Kidney capillary endothelial cell (primary cell): Measurements from ENCODE around the gene THSD4.

Experiments
- DNase-seq: peaks from one replicate; pipeline ENCODE4 v3.0.0-alpha.2; 2018; ENCODE audit warnings: low spot score

THSD4 gene

GRCh38 chr15:71329497-71330260 is 214.4 kb downstream of the THSD4 start:
- DNase-seq = peak; percentile 2

GRCh38 chr15:71330638-71331162 is 215.4 kb downstream of the THSD4 start:
- no peak for DNase-seq

- DNase-seq = no peak
These were observed 215.9 kb downstream of the THSD4 start for GRCh38 chr15:71331173-71331572.

DNA sequence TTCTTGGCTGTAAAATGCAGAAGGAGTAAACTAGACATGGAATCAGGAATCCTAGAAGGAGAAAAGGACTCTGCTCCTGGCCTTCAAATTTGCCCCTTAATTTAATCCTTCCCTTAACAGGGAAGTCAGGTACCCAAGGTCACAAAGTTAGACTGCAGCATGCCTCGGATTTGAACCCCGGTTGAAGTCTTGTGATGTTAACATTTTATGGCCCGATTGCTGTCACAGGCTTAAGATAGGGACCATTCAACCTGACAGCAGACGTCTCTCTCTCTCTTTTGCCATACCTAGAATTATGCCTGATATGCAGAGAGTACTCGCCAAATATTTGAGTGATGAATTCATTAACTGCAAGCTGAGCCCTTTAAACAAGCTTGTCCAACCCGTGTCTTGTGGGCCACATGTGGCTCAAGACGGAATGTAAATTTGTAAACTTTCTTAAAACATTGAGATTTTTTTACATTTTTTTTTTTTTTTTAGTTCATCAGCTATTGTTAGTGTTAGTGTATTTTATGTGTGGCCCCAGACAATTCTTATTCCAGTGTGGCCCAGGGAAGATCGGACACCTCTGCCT is 217.2 kb downstream of the THSD4 start:
- DNase-seq = no peak

- no peak for DNase-seq
These were observed 217.9 kb downstream of the THSD4 start for GRCh38 chr15:71333136-71333700.

DNA sequence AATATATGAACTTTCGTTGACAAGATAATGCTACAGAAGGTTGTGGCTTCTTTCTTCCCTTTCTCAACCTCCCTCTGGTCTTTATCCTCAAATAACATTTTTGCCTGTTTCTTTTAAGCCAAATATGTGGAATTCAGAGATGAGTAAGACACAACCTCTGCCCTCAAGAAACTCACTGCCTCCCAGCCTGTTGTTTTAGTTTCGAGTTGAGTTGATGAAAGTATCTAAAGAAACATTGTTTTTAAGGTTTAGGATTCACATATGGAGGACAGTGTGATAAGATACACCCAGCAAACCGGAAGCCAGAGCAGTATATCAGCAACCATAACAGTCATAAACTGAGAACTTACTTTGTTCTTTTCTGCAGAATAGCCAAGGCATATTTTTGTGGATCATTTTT is 218.6 kb downstream of the THSD4 start:
- no peak for DNase-seq

GRCh38 chr15:71334434-71334833 is 219.2 kb downstream of the THSD4 start:
- DNase-seq = no peak

DNA sequence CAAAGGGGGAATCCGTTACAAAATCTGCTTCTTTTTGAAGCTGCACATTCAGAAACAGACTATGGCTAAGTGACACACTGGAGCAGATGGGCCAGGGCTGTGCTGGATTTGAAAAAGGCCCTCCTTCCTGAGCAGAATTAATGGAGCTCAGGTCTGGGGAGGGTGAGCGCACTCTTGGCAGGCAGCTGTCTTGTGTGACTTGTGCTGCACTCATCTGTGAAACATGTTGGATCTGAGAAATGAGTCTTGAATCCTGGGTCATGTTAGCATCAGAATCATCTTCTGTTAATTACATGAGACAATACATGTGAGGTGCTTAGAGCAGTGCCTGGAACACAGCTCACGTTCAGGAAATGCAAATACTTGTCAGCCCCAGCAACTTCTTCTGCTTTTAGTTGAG is 219.6 kb downstream of the THSD4 start:
- no peak for DNase-seq

DNA sequence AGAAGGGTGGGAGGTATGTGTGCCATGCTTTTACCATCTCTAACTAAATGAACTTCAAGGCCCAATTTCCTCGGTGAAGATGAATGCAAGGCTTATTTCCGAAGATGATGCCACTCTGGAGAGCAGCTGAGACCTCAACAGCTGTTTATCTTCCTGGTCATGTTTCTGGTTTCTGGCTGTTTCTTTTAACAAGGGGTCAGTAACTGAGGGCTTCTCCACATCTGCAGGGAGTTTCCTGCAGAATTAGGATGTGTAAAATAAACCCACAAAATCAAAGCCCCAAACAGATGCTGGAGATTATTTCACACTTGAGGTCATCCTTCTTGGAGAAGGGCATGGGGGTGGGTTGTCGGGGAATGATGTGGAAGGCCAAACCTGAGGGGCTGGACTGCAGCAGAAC is 220.3 kb downstream of the THSD4 start:
- DNase-seq = no peak

DNA sequence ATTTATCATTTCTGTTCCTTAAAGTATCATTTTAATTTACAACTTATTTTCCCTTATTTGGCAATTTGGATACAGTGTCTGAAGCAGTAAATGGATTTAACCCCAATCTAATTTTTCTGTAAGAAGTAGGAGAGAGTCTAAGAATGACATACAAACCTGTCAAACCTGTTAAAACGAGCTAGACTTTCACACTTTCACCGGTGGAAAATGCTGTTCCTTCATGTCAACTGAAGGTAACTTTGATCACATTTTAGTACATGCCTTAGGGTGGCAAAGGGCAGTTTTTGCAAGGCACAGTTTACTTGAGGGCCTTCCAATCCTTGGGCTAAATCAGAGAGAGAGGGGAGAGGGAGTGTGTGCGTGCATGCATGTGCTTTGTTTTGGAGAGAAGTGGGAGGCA is 221.4 kb downstream of the THSD4 start:
- no peak for DNase-seq

DNA sequence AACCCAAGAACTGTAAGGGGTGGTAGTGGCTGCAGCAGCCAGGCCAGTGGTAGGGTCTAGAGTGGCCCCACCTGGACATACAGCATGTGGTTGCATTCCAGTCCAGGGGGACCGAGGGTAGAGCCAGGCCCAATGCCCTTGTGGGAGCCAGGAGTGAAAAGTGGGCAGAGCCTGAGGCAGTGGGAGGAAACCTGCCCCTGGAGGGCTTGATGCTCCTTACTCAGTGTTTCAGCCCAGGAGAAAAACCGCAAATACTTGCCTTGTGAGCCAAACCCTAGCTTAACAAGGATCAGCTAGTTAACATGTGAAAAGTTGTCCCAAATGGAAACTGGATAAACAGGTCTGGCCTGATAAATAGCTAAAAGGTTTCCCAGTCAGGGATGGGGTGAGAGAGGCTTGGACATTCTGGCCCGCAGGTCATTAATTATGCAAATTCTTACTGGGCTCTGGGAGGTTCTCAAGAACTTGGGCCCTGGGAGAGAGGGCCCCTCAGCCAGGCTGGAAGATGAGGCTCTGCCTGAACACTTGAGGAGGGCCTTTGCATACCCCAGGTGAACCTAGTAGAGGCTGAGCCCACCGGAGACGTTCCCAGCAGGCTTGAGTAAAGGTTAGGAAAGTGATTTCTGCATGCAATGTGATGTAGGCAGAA is 222.1 kb downstream of the THSD4 start:
- no peak for DNase-seq

GRCh38 chr15:71338265-71338664 is 223.0 kb downstream of the THSD4 start:
- no peak for DNase-seq

- no peak for DNase-seq
These were observed 223.7 kb downstream of the THSD4 start for GRCh38 chr15:71338827-71339542.

- DNase-seq = no peak
These were observed 226.7 kb downstream of the THSD4 start for GRCh38 chr15:71341811-71342550.

DNA sequence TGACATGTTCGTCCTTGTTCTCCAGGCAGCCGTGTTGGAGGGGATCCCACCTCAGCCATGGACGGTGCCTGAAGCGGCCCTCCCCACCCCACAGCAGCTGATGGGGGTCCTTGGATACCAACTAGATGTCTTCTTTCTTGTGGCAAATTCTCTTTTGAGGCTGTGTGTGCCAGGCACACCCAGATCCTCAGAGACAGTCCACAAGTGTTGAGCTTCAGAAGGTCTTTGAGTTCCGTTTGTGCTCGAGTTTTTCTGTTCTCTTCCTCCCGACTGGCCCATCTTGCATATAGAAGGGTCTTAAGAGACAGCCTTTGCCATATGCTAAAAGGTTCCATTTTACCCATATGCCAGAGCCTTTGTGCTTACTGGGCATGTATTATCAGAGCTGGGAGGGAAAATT is 227.4 kb downstream of the THSD4 start:
- DNase-seq = no peak

- no peak for DNase-seq
These were observed 229.0 kb downstream of the THSD4 start for GRCh38 chr15:71344316-71344715.

DNA sequence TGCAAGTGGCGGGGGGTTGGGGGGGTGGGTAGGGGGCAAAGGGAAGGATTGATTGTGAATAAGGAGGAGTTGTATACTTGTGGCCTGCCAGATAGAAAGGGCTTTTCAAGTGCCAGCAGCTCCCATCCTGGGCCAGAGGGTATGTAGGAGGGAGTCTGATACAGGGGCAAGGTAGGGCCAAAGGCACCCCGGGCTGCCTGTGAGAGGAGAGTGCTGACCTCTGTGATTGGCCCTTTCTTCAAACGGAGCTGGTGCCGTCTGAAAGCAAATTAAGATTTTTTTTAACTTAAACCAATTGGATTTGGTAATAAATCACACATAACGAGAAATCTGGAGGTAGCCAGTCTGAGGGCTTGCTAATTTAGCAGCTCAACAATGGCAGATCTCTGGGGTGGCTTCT is 229.9 kb downstream of the THSD4 start:
- DNase-seq = no peak

DNA sequence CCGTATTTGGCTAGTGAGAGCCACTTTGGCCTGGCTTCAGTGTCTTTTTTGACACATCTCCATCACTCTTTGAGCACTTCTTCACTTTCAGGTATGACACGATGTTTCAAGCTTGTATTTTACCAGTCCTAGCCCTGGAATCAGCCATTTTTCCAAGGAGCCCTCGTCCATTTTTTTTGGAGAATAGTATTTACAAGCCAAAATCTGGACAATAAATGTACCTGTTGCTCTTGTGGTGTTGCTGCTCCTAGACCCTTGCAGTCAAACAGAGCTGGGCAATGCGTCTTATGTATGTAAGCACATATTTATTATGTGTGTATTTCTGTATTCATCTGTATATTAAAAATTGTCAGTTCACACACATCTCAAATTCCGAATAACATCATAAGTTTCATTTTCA is 231.2 kb downstream of the THSD4 start:
- DNase-seq = no peak

DNA sequence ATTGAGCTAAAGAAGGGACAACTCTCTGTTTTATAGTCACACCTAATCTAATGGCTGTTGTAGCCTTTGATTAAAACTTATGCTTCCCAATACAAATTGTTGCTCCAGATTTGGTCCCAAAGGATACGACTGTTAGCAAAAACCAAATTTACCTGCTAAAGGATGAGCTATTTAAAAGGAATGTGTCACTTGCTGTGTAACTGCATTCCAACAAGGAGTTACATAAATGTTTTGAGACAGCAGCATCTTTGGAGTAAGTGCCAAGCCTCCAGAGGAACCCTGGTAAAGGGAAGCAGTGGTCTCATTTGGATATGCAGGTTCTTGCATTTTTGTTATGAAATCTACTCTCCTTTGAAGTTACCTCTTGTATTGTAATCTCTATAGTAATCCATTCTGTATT is 233.3 kb downstream of the THSD4 start:
- no peak for DNase-seq

- no peak for DNase-seq
These were observed 234.1 kb downstream of the THSD4 start for GRCh38 chr15:71349336-71349735.

DNA sequence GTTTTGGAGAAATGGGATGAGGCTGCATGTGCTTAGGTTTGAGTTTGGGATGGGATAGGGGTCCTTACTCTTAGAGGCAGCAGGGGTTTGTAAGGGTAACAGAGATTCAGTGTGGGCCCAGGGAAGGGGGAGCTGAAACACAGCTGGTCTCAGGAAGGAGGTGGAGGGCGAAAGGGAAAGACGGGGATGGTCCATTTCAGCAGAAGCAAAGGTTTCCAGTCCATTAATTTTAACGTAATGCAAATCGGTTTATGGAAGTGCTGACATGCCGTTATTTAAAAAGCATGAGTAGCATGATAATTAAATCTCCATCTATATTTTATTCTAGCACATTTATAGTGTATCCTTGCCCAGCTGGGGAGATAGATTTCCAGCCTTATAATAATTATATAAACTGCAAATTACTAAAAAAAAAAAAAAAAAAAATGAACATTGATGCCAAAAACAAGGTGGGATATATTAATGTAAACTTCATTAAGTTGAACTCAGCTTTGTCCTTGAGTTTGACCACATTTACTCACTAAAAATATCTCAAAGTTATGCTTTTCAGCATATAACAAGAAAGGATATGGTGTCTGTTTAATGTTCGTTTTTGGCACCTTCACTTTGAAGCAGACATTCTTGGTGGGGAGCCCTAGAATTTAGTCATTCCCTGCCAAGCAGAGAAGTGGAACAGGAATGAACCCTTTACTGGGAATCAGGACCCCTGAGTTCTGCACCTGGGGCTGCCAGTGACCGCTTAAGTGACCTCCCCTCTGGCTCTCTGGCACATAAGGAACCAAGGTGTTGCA is 234.7 kb downstream of the THSD4 start:
- no peak for DNase-seq
